ENCODE measurements around the gene BCAT1. TPM values are rescaled to one million over a fixed set of nuclear protein-coding genes. Genes with fewer than 3 reads are reported as not detected.

BCAT1 gene
- total RNA-seq, 3 donors from 2014 or later (not counting 1 experiment from before 2014, with no cell fraction given) = 0.61 to 4.4 (median 1.3) TPM

- intact Hi-C loops (cut with micrococcal nuclease) = no loop called here
- no peaks in the 10 kb centered on the region for H3K9me3 Mint-ChIP-seq
- H3K9me3 ChIP-seq (ENCODE audit: control insufficient read depth, insufficient read depth, low read length) = no peaks in the 10 kb centered on the region
- H3K4me1 Mint-ChIP-seq = peaks cover 0 to under 1% of the 10 kb centered on the region in 2 donors
- no peak overlapping the region for H3K4me3 ChIP-seq (ENCODE audit: low read length)
- DNase-seq = no peak
- H3K27ac Mint-ChIP-seq = no peak overlapping the region
- H3K27me3 Mint-ChIP-seq (ENCODE audit: low read depth in 2 of 2) = peaks cover 0 to 13% of the 10 kb centered on the region in 2 donors
- no peak overlapping the region for H3K4me3 Mint-ChIP-seq
- no peaks in the 10 kb centered on the region for H3K4me1 ChIP-seq (ENCODE audit: control insufficient read depth, insufficient read depth, low read length)
- TF ChIP-seq CTCF (IDR thresholded peaks at IDR 0.05) = no peak
- no peaks in the 10 kb centered on the region for H3K36me3 Mint-ChIP-seq
- no peaks in the 10 kb centered on the region for H3K36me3 ChIP-seq (ENCODE audit: control insufficient read depth, insufficient read depth, low read length)
- H3K27ac ChIP-seq (ENCODE audit: low read length) = no peak overlapping the region
- no peaks in the 10 kb centered on the region for H3K27me3 ChIP-seq (ENCODE audit: control insufficient read depth, insufficient read depth, low read length)
- WGBS (ENCODE audit: insufficient coverage) = 92% methylated on average over 17 of the region's 18 CpGs
- no peak for ATAC-seq
Observed at GRCh38 chr12:24955853-24956252, 7.0 kb upstream of the BCAT1 start.

- DNase-seq (no peak), ATAC-seq (no peak)
- intact Hi-C loops (cut with micrococcal nuclease) = no loop called here
- Histone ChIP-seq H3K9me3 (ENCODE audit: control insufficient read depth, insufficient read depth, low read length) (no peaks in the 10 kb centered on the region), H3K4me1 (ENCODE audit: control insufficient read depth, insufficient read depth, low read length) (no peaks in the 10 kb centered on the region), H3K27ac (ENCODE audit: low read length) (no peak overlapping the region), H3K4me3 (ENCODE audit: low read length) (no peak overlapping the region), H3K27me3 (ENCODE audit: control insufficient read depth, insufficient read depth, low read length) (no peaks in the 10 kb centered on the region), H3K36me3 (ENCODE audit: control insufficient read depth, insufficient read depth, low read length) (no peaks in the 10 kb centered on the region)
- Mint-ChIP-seq H3K9me3 (no peaks in the 10 kb centered on the region), H3K36me3 (no peaks in the 10 kb centered on the region), H3K27me3 (ENCODE audit: low read depth in 2 of 2) (peaks cover under 1 to 18% of the 10 kb centered on the region in 2 donors), H3K4me3 (no peak overlapping the region), H3K4me1 (peaks cover 4 to 5% of the 10 kb centered on the region in 2 donors), H3K27ac (no peak overlapping the region)
- TF ChIP-seq CTCF (IDR thresholded peaks at IDR 0.05) = no peak
- WGBS (ENCODE audit: insufficient coverage) = 82% methylated on average over 3 of the region's 3 CpGs
Observed at GRCh38 chr12:24955389-24955788, 6.5 kb upstream of the BCAT1 start.

GRCh38 chr12:24954261-24954660, 5.4 kb upstream of the BCAT1 start:
- DNase-seq = no peak
- H3K4me1 ChIP-seq (ENCODE audit: control insufficient read depth, insufficient read depth, low read length) = peaks cover 1% of the 10 kb centered on the region
- H3K36me3 ChIP-seq (ENCODE audit: control insufficient read depth, insufficient read depth, low read length) = no peaks in the 10 kb centered on the region
- Mint-ChIP-seq H3K9me3 (no peaks in the 10 kb centered on the region), H3K27ac (no peak overlapping the region), H3K4me1 (peaks cover 12 to 13% of the 10 kb centered on the region in 2 donors), H3K27me3 (ENCODE audit: low read depth in 2 of 2) (peaks cover 9 to 29% of the 10 kb centered on the region in 2 donors), H3K4me3 (no peak overlapping the region), H3K36me3 (no peaks in the 10 kb centered on the region)
- H3K27me3 ChIP-seq (ENCODE audit: control insufficient read depth, insufficient read depth, low read length) = peaks cover 2% of the 10 kb centered on the region
- intact Hi-C loops (cut with micrococcal nuclease) = no loop called here
- H3K9me3 ChIP-seq (ENCODE audit: control insufficient read depth, insufficient read depth, low read length) = no peaks in the 10 kb centered on the region
- H3K4me3 ChIP-seq (ENCODE audit: low read length) = no peak overlapping the region
- no peak overlapping the region for H3K27ac ChIP-seq (ENCODE audit: low read length)
- 86% methylated on average over 3 of the region's 3 CpGs for WGBS (ENCODE audit: insufficient coverage)
- no peak for ATAC-seq
- no peak for TF ChIP-seq CTCF (IDR thresholded peaks at IDR 0.05)

- WGBS (ENCODE audit: insufficient coverage) = 87% methylated on average over 1 of the region's 1 CpG
- no peaks in the 10 kb centered on the region for H3K36me3 Mint-ChIP-seq
- no peak overlapping the region for H3K4me3 Mint-ChIP-seq
- H3K27ac ChIP-seq (ENCODE audit: low read length) = no peak overlapping the region
- no peaks in the 10 kb centered on the region for H3K9me3 ChIP-seq (ENCODE audit: control insufficient read depth, insufficient read depth, low read length)
- H3K36me3 ChIP-seq (ENCODE audit: control insufficient read depth, insufficient read depth, low read length) = no peaks in the 10 kb centered on the region
- DNase-seq (no peak), ATAC-seq (no peak)
- intact Hi-C loops (cut with micrococcal nuclease) = no loop called here
- H3K27ac Mint-ChIP-seq = no peak overlapping the region
- peaks cover 12% of the 10 kb centered on the region for H3K4me1 ChIP-seq (ENCODE audit: control insufficient read depth, insufficient read depth, low read length)
- H3K27me3 Mint-ChIP-seq (ENCODE audit: low read depth in 2 of 2) = peaks cover 19 to 43% of the 10 kb centered on the region in 2 donors
- H3K4me3 ChIP-seq (ENCODE audit: low read length) = no peak overlapping the region
- no peaks in the 10 kb centered on the region for H3K9me3 Mint-ChIP-seq
- H3K4me1 Mint-ChIP-seq = peaks cover 26 to 29% of the 10 kb centered on the region in 2 donors
- peaks cover 12% of the 10 kb centered on the region for H3K27me3 ChIP-seq (ENCODE audit: control insufficient read depth, insufficient read depth, low read length)
- no peak for TF ChIP-seq CTCF (IDR thresholded peaks at IDR 0.05)
Observed at GRCh38 chr12:24952389-24952788, 3.5 kb upstream of the BCAT1 start.

All from natural killer cell (primary cell).